ENCODE results near the gene MAPRE3. TPM values are rescaled to one million over a fixed set of nuclear protein-coding genes. Genes with fewer than 3 reads are reported as not detected.

MAPRE3 gene
- total RNA-seq, 1 donor from 2014 or later = 14.4 TPM

DNA sequence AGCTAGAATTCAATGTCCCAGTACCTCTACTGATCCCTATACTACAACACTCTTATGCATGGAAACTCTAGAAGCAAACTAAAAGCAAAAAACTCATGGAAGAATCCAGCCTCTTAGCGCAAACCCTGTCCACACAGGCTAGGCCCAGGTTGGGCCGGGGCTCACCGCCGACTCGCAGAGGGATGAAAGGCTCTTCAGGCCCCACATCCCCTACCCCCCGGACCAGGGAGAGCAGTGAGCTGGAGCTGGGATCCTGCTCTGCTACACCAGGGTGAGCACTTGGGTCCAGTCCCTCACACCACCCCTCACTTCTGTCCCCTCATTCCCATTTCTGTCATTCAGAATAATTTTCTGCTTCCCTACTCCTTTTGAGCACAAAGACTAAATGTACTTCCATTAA is 99.0 kb downstream of the MAPRE3 start:
- H3K4me3 Mint-ChIP-seq = peak overlapping the region; percentile 98
- H3K27me3 Mint-ChIP-seq = no peaks in the 10 kb centered on the region
- H3K36me3 Mint-ChIP-seq = peaks cover 26% of the 10 kb centered on the region
- TF ChIP-seq, protein P1, sequence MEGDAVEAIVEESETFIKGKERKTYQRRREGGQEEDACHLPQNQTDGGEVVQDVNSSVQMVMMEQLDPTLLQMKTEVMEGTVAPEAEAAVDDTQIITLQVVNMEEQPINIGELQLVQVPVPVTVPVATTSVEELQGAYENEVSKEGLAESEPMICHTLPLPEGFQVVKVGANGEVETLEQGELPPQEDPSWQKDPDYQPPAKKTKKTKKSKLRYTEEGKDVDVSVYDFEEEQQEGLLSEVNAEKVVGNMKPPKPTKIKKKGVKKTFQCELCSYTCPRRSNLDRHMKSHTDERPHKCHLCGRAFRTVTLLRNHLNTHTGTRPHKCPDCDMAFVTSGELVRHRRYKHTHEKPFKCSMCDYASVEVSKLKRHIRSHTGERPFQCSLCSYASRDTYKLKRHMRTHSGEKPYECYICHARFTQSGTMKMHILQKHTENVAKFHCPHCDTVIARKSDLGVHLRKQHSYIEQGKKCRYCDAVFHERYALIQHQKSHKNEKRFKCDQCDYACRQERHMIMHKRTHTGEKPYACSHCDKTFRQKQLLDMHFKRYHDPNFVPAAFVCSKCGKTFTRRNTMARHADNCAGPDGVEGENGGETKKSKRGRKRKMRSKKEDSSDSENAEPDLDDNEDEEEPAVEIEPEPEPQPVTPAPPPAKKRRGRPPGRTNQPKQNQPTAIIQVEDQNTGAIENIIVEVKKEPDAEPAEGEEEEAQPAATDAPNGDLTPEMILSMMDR (conservative IDR thresholded peaks at IDR 0.05) = no peak
- peak overlapping the region; percentile 93 for H3K27ac Mint-ChIP-seq
- H3K4me1 Mint-ChIP-seq (ENCODE audit: unreplicated experiment) = peaks cover 29% of the 10 kb centered on the region
- H3K9me3 Mint-ChIP-seq = no peaks in the 10 kb centered on the region
- DNase-seq (ENCODE audit: extremely low spot score, unreplicated experiment) = no peak

DNA sequence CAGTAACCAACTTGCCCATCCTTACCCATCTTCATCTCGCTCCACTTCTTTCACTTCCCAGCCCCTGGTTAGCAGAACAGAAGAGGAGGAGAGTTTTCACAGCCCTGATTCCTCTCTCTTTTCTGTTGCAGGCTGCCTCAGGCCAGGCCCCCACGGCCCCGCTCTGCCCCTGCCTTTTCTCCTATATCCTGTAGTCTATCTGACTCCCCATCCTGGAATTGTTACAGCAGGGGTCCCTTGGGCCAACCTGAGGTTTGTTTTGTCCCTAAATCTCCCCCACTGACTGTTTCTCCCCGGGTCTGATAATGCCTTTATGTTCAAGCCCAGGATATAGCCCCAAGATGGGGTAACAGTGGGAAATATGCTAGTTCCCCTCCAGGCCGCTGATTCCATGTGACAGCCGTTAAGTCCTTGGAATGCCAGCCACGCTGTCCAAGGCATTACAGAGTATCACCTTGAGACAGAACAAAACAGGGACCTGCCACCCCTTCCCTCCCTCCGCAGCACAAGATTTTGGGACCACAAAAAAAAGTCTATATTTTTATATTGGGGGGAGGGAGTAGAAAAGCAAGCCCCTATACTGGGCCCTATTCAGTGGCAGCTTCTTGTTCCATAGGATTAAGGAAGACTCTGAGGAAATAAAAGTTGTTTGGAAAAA is 99.7 kb downstream of the MAPRE3 start:
- Mint-ChIP-seq H3K27me3 (peaks cover 5% of the 10 kb centered on the region), H3K4me1 (ENCODE audit: unreplicated experiment) (peaks cover 35% of the 10 kb centered on the region), H3K36me3 (peaks cover 25% of the 10 kb centered on the region), H3K27ac (peak overlapping the region; percentile 93), H3K9me3 (no peaks in the 10 kb centered on the region), H3K4me3 (peak overlapping the region; percentile 98)
- no peak for DNase-seq (ENCODE audit: extremely low spot score, unreplicated experiment)
- TF ChIP-seq, protein P1 (conservative IDR thresholded peaks at IDR 0.05) = no peak

DNA sequence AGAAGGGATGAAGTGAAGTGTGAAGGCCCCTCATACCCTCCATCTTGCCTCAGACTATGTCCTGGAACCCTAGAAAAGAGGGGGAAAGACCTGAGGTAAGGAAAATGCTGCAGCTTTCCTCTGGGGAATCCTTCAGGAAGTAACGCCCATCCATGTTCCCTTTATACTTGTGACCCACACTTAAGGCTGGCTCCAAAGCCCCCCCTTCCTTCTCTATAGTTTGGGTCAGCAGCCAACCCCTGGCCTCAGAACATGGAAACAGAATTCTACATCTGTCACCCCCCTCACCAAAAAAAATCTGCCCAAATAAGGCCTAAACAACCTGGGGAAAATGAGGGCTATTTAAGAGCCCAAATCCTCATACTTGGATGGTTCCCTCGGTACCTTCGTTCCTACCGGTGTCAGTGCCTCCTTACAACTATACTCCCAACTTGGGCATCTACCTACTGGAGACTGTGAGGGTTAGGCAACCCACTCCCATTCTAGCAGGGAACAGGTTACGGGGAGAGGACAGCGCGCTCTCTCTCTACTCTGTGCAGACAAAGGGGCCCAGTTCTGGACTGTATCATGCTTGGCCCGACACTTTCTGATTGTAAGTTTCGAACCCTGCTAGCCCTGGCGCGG is 100.3 kb downstream of the MAPRE3 start:
- Mint-ChIP-seq H3K4me3 (peak overlapping the region; percentile 98), H3K36me3 (peaks cover 25% of the 10 kb centered on the region), H3K27ac (peak overlapping the region; percentile 93), H3K9me3 (no peaks in the 10 kb centered on the region), H3K4me1 (ENCODE audit: unreplicated experiment) (peaks cover 40% of the 10 kb centered on the region), H3K27me3 (peaks cover 5% of the 10 kb centered on the region)
- DNase-seq (ENCODE audit: extremely low spot score, unreplicated experiment) = no peak
- TF ChIP-seq, protein P1 (conservative IDR thresholded peaks at IDR 0.05) = no peak

DNA sequence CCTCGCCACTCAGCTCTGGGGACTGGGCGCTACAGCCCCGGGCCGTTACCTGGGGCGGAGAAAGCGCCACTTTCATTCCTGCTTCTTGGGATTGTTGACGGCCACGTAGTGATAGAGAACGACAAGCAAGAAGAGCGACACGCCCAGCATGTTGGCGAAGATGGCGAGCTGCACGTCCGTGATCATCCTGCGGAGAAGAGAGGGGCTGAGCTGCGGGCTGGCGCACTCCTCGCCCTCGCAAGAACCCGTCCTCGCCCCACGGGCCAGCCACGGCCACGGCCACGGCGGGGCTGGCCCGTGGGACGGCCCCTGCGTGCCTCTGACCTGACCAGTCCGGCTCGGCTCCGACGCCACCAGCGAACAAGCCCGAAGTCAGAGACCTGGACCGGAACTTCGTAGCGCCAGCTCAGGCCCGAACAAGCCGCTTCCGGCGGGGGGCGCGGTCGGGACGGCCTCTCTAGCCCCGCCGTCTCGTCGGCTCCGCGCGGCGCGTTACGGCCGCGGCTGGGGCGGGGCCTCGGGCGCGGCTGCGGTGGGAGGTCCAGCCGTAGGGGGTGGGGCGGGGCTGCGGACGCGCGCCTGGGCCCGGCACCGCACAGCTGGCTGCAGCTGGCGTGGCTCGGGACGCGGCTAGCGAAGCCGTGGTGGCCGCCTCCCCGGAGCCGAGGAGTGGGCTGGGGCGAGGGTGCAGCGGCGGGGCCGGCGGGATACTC is 101.0 kb downstream of the MAPRE3 start, which contains the start of gene OST4:
Gene OST4 (minus strand): TSS at position 378 of the 713 bp plus-strand sequence.
- TF ChIP-seq, protein P1 (conservative IDR thresholded peaks at IDR 0.05) = no peak
- H3K27ac Mint-ChIP-seq = peak within 1 kb of the TSS; percentile 93
- H3K27me3 Mint-ChIP-seq = peaks cover 10% of the 10 kb centered on the region
- DNase-seq (ENCODE audit: extremely low spot score, unreplicated experiment) = peak; percentile 94
- peak within 1 kb of the TSS; percentile 98 for H3K4me3 Mint-ChIP-seq
- peaks cover 45% of the 10 kb centered on the region for H3K4me1 Mint-ChIP-seq (ENCODE audit: unreplicated experiment)
- no peaks in the 10 kb centered on the region for H3K9me3 Mint-ChIP-seq
- H3K36me3 Mint-ChIP-seq = peaks cover 20% of the 10 kb centered on the region

DNA sequence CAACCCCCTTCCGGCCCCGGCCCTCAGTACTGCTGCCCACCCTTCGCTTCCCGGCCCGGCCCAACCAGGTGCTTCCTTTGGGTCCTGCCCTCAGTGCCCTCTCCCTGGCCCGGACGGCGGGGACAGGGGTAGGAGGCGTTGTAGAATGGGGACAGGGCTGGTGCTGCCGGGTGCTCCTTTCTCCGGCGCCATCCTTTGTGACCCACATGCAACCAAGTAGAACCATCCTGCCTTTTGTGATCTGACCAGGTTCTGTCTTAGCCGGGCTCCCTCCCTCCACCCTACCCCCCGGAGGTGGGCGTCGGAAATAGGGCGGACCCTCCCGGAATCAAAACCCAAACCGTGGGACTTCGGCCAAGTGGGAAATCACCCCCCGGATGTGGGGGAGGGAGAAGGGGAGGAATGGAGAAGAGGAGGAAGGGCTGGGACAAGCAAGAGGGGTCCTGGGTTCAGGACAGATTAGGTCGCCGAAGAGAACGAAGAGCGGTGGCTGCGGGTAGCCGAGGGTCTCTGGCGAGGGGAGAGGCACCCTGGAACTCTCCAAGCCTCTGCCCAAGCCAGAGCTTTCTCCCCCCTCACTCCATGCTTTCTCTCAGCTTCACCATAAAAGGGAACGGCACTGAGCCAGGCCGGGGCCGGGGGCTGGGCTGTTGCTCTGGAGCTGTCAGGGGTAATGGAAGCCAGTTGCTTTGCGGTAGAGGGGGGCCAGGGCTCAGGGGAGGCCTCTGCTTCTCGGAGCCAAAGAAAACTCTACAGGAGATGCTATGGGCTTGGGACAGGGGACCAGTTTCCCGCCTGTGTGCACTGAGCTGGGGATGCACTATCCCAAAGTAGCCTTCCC is 101.8 kb downstream of the MAPRE3 start:
- Mint-ChIP-seq H3K36me3 (peaks cover 20% of the 10 kb centered on the region), H3K4me1 (ENCODE audit: unreplicated experiment) (peaks cover 50% of the 10 kb centered on the region), H3K9me3 (no peaks in the 10 kb centered on the region), H3K27ac (peak overlapping the region; percentile 80), H3K27me3 (peaks cover 16% of the 10 kb centered on the region), H3K4me3 (peak overlapping the region; percentile 90)
- no peak for DNase-seq (ENCODE audit: extremely low spot score, unreplicated experiment)
- TF ChIP-seq, protein P1 (conservative IDR thresholded peaks at IDR 0.05) = no peak

Measured in type B pancreatic cell (in vitro differentiated cells).